Measurements from ENCODE around the gene HOXC6. TPM values are rescaled to one million over a fixed set of nuclear protein-coding genes. Genes with fewer than 3 reads are reported as not detected.

The HOXC6 gene
- total RNA-seq, 1 donor from 2014 or later = not detected

DNA sequence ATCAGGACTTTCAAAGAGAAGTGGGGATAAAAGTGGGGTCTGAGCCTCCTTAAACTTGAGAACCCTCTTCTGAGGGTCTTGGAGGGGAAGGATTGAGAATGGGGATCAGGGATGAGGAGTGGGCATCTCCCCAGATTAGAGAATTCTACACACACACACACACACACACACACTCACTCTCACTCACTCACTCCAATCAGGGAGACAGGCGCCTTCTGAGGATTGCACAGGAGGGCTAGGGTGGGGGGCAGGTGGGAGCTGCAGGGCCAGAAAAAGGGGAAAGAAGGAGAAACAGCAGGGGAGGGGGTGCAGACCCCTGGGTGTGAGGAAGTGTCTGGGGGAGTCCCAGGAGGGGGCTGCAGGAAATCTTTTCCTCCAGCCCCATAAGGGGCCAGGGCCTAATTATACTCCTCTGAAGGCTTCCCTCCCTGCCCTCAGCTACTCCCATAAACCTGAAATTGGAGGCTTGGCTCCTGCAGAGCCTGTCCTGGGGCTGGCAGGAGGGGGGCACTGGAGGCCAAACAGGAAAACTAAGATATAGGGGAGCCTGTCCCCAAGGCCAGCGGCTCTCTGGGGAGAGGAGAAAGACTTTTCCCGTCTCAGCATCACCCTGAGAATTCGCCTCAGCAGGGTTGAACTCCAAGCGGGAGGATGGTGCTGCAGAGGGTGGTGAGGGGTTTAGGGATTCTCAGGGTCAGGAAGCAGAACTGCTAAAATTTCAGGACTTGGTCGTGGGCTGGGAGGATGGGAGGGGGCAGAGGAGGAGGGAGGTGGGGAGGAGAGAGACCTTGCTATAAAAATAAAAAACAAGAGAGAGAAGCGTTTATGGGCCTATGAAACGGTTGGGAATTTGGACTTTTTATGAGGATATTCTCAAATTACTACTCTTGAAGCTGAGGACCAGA is 26.7 kb upstream of the HOXC6 start:
- intact Hi-C loops (cut with micrococcal nuclease) = loop anchor here (2.0 kb wide), 1 partner anchor 17 kb away; the partner anchor contains the start of gene HOXC10

DNA sequence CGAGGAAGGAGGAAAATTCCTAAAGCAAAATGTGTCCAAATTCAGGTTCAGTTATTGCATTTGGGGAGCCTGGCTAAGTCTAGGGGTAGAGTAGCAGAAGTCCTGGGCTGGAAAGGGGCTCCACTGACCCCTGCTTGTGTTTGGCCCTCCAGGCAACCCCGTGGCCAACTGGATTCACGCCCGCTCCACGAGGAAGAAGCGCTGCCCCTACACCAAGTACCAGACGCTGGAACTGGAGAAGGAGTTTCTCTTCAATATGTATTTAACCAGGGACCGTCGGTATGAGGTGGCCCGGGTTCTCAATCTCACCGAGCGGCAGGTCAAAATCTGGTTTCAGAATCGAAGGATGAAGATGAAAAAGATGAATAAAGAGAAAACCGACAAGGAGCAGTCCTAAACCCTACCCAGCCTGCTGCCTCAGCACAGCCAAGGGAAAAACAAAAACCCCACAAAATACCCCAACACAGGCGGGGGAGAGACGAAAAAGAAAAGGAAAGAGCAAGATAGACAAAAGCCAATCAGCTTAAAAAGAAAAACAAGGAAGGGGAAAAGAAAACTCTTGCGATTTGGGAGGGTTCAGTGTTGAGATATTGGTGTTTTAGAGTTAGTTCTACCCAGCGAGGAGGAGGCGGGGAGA is 25.8 kb upstream of the HOXC6 start:
- intact Hi-C loops (cut with micrococcal nuclease) = loop anchor here (2.0 kb wide), 1 partner anchor 18 kb away; the partner anchor contains the start of gene HOXC10

DNA sequence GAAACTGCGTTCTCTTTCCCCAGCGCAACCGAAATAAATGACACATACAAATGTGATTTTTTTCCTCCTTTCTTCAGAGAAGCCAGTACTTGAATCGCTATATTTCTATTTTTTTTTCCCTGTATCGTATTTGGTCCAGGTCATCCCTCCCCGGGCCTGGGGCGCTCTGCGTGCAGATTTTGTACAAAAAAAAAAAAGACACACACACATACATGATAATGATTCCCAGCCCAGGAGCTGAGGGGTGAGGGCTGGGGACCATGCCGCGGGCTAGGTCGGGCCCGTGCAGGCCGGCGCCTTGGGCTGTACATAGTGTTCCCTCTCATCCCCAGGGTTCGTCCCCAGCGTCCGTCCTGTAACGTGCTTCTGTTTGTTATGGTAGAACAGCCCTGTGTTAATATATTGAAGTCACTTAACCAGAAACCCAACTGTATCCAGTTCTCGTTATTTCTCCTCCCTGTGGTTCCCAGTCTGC is 25.3 kb upstream of the HOXC6 start:
- intact Hi-C loops (cut with micrococcal nuclease) = loop anchor here (2.0 kb wide), 1 partner anchor 18 kb away; the partner anchor contains the start of gene HOXC10

DNA sequence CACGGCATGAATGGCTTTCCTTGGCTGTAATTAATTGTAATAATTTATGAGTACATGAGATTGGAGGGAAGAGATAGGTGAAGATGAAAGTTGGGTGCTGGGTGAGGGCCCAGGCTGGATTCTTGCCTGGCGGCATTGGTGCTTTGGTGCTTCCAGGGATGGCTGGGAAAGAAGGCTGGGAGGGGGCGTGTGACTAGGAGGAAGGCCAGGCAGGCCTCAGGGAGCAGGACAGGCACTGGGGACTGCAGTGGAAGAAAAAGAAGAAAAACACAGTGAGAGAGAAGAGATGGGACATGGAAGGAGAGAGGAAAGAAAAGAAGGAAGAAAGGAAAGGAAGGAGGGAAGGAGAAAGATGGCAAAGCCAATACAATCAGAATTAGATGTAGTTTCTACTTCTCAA is 24.6 kb upstream of the HOXC6 start:
- intact Hi-C loops (cut with micrococcal nuclease) = loop anchor here (2.0 kb wide), 1 partner anchor 19 kb away; the partner anchor contains the start of gene HOXC10

DNA sequence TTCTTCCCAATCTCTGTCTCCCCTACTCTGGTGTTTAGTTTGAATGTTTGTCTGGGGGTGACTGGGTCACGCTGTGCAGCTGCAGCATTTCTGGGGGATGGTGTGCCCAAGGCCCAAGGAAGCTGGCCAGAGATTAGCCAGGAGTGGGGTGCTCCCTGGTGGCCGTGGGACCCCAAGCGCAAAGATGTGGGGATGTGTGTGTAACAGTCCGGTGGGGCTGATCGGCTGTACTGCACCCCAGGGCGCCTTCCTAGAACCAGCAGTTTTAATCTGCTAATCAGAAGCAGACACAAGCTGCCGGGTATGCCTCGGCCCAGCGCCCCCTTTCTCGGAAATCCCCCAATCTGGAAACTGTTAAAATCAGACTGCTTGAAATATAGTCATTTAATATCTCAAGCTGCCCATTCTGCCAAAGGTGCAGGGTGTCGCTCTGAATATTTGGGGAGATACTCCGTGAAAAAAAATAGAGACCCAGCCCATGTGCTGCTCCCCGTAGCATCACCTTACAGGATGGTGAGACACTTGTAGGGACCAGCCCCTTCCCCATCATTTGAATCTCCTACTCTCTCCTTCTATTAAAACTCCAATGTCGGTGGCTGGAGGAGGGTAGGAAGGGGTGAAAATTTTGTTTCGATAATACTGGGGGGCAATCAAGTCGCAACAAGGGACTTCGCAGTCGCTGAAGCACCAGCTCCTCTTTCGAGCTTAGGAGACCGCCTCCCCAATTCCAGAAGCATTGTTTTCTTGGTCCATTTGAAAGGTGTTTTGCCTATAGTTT is 24.0 kb upstream of the HOXC6 start:
- intact Hi-C loops (cut with micrococcal nuclease) = no loop called here

DNA sequence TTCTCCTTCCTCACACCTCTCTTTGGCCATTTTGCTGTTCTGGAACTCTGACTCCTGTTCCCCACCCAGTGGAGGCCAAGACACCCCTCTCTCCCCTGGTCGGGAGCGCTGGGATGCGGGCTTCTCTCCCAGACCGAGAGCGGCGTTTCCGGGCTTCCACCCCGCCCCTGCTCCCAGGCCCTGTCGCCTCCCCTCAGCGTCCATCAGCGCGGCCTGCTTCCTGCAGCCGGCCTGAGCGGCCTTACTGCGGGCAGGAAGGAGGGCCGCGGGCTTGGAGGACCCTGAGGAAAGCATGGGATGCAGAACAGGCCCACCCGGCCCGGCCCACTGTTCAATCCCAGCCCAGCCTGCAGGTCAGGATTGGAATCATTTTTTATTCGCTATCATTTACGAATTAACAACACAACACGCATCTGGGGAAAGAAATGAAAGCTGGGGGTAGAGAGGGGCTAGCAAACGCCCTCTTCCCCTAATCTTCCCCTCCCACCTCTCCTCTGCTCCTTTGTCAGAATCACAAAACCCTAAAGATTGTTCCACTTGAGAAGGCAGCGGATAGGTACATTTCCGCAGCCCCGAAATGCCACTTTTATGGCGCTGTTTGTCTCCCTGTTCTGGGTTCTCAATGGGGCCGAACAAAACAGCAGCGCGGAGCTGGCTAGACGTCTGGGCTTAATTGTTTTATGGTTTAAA is 23.3 kb upstream of the HOXC6 start:
- intact Hi-C loops (cut with micrococcal nuclease) = no loop called here

DNA sequence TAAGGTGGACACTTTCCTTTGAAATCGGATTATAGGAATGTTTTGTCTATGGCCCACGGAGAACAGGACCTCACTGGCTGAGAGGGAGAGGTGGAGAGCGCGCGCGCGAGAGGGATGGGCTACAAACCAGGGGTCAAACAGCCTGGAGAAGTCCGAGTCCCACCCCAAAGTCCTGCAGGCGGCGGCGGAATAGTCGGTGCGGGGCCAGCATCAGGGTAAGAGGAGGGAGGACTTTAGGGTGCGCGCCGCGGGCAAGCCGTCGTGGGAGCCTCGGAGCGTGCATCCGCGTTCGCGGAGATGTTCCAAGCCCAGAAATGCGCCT is 22.7 kb upstream of the HOXC6 start:
- intact Hi-C loops (cut with micrococcal nuclease) = no loop called here

DNA sequence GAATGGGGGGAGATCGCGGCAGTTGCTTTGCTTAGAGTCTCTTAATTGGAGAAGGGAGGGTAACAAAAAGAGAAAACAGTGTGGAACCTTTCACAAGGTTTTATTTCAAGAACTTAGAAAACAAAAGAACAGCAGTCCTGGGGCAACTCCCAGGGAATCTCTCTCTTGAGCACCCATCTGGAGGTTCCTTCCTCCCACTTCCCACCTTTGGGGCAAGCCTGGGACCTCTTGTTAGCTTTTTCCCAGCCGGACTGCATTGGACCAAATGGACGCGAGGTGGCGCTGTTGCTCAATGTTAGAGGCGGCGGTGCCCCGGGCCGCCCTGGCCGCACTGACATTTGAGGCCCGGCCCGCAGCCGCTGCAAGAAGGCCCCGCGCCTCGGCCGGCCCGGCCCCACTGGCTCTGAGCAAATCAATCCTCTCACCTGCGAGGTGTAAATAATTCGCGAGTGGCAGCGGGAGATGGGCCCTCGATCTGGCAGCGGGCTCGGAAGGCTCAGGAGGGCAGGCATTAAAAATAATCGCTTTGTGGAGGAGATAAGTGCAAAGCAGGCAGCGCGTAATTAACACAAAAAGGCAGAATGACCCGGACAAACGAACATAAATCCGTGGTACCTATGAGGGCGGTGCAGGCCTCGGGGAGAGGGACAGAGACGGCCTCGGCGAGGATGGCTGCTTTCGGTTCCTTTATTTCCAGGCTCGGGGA is 22.2 kb upstream of the HOXC6 start:
- intact Hi-C loops (cut with micrococcal nuclease) = loop anchor here (1.0 kb wide), 3 partner anchors 185 to 202 kb away; no protein-coding TSS in a partner anchor

DNA sequence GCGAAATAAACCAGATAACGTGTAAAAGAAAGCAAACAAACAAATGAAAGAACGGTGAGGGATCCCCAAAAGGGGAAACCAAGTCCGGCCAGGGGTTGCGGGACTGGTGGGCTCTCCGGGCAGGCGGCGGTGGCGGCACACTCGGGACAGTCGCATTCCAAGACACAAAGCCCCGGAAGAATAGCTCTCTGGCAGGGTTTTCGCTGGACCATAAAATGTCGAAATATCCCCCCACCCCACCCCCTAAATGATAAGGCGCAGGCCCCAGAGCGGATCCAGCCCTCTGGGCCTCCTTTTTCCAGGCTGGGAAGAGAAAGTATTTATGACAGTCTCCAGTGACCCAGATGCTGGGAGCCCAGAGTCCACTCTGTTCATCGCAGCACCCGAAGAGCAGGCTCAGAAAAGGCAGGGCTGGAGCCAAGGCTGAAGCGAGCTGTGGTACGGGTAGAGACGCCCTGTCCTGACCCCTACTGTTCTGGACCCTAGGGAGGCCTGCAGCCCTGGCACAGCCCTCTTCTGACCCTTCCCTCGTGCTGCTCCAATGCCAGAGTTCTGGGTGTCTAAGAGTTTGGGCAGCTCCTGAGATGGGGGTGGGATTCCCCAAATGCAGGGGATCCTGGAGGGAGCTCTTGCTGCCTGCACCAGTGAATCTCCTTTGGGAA is 21.6 kb upstream of the HOXC6 start:
- intact Hi-C loops (cut with micrococcal nuclease) = loop anchor here (1.0 kb wide), 3 partner anchors 185 to 202 kb away; no protein-coding TSS in a partner anchor

DNA sequence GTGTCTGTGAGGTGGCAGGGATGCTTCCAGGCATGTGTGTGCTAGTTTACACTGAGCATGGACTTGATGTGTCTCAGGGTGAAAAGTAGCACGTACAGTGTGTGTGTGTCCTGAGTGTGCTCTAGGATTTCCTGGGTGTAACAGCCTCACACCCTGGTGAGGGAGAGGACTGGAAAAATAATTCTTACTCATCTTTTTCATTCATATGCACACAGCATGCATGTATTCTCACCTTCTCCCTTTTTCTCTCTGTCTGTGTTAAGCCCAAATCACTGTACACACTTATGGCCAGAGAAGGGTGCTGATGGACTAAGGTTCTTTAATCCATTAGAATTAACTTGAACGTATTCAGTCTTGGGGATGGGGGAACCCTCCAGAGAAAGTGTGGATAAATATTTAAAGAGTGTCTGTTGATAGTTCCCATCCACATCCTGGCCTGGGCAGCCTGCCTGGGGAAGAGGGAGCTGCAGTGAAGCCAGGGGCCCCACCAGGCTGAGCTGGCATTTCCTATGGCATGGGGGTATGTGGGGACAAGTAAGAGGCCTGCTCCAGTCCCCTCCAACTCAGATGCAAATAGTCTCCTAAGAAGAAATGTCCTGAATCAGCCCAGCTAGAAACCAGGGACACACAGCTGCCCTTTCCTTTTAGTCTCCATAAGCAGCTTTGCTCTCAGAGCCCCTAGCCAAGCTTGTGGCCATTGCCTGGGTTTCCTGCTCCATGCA is 20.5 kb upstream of the HOXC6 start:
- intact Hi-C loops (cut with micrococcal nuclease) = no loop called here

DNA sequence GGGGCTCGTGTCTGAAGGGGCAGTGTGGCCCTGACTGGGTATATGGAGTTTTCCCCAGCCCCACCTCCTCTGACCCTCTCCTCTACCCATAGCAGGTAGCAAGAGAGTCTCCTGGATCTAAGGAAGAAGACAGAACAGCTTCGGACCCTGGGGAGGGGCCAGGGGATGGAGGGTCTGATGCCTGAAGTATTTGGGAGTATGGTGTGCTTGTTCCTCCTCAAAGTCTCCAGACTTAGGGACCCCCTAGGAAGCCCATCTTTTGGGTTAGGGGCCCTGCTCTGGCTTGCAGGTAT is 20.0 kb upstream of the HOXC6 start:
- intact Hi-C loops (cut with micrococcal nuclease) = no loop called here

DNA sequence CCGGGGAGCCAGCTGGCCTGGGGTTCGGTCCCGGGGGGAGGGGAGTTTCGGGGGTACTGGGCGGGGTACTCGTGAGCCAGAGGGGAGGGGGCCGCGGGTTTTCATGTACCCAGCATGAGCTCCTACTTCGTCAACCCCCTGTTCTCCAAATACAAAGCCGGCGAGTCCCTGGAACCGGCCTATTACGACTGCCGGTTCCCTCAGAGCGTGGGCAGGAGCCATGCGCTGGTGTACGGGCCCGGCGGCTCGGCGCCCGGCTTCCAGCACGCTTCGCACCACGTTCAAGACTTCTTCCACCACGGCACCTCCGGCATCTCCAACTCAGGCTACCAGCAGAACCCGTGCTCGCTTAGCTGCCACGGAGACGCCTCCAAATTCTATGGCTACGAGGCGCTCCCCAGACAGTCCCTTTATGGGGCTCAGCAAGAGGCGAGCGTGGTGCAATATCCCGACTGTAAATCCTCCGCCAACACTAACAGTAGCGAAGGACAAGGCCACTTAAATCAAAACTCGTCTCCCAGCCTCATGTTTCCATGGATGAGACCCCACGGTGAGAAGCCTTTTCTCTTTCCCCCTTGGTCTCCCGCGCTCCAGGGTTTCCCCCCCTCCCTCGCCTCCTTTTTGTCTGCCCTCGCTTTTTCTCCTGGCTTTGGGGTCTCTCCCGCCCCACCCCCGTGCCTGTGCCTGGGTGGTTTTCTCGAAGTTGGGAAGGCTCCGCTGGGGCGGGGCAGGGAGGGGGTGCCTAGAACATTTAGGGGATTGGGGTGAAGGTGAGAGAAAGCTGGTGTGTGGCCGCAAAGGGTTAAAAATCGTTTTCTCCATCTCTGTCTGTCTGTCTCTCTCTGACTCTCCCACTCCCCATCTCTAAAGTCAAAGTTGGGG is 18.8 kb upstream of the HOXC6 start:
- intact Hi-C loops (cut with micrococcal nuclease) = no loop called here

DNA sequence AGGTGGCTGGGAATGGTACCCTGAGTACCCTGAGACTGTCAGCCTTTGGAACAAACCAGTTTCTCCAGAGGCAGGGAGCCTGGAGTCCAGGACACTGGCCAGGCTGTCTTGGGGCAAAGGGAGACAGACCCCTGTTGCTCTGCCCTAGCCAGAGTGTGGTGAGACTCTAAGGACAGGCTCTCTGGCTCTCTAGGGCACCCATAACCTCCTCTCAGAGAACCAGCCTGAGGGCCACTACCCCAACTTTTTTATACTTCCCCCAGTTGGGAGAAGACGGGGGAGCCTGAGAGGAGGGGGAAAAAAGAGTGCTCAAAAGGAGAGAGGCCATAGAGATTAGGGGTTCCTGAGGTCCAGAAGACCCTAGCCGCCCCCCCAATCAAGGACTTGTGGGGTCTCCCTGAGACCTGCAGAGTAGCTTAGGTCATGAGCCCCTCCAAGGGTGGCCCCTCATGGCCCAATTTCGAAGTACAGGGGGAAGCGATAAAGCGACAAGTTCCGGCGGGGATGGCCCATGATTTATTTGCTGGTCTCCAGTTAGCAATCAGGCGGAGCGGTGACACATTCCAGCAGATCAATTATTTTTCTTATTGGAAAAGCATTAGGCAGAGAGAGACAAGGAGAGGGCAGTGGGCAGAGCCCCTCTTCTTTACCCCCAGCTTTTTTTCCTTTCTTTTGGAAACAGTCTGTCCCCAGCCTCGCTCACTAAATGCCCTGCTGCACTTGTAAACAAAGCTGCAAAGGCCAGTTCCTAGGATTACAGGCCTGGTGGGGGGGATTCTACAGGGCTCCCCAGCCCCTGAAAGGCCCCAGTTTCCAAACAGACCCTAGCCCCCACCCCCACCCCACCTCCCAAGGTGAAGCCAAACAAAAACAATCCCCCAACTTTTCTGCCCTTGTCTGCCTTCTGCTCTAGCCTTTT is 17.9 kb upstream of the HOXC6 start:
- intact Hi-C loops (cut with micrococcal nuclease) = no loop called here

DNA sequence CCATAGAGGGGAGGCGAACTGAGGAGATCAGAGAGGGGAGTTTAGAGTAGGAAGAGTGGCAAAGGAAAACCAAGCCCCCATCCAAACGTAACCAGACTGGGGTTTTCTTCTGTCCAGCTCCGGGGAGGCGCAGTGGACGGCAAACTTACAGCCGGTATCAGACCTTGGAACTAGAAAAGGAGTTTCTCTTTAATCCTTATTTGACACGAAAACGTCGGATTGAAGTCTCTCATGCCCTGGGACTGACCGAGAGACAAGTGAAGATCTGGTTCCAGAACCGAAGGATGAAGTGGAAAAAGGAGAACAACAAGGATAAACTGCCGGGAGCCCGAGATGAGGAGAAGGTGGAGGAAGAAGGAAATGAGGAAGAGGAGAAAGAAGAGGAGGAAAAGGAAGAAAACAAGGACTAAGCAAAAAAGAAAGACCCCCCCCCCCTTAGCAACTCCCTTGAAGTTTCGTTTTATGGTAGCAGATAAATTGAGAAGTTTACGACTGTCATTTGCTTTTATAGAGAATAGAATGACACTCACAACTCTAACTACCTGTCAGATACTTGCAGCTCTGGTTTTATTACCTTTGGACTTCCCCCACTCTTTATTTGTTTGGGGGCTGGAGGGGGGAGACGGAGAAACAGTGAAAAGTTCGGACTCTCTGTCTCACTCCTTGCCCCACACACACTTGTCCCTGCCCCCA is 17.1 kb upstream of the HOXC6 start:
- intact Hi-C loops (cut with micrococcal nuclease) = no loop called here

DNA sequence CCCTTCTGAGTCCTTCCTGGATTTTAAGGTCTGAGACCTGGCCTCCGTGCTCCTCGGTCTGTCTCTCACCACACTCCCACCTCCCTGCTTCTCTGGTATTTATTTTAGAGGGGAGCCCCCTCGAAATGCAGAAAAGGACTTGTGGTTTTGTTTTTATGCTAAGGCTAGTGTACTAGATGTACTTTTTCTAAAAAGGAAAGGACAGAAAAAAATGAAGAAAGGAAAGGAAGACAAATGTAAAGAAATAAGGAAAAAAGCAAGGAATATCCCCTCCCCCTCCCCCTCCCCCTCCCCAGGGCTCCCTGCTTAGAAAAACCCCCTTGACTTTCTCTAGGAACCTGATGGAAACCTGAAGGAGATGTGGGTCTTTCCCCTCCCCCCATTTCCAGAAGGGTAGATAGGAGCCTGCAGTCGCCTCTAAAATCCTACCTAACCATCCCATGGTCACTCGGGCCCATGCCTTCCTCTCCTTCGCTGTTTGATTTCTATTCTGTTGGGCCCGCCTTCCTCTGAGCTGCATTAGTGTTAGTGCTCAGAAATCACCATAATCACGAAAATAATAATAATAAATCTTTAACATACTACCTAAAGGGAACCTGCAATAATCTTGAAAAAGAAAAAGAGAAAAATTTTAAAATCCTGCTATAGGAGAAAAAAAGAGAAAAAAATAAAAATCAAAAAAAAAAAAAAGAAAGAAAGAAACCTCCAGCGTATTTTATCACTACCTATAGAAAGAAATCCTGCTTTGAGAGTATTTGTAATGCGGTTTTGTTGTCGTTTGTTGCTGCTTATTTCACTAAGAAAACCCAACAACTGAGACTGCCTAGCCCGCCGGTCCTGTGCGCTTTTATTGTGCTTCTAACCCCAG is 16.3 kb upstream of the HOXC6 start:
- intact Hi-C loops (cut with micrococcal nuclease) = no loop called here

Data from T-helper 2 cell treated with Interferon-gamma antibody and Interleukin-4, amounts not matched to agents 100 ng/mL and 5 ng/mL, for 36 hours (primary cell).